ENCODE results near the gene SAMD13.

The SAMD13 gene

DNA sequence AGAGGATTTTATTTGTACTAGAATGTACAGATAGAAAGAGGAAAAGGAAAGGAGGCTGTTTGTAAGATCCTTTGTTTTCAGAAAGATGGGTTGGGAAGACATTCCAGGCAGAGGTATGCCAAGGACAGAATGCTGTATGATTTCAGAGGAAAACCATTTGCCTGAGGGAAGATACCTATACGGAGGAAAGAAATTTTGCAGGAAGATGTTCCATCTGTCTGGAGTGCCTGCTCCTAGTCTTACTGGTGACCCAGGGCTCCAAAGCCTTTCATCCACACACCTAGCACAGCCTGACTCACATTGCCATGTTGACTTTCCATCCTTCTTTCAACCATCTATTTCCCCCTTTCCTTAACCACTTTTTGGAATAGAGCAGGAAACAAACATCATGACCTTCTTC lies 18.2 kb downstream of the SAMD13 start:
- TF ChIP-seq, protein P1, sequence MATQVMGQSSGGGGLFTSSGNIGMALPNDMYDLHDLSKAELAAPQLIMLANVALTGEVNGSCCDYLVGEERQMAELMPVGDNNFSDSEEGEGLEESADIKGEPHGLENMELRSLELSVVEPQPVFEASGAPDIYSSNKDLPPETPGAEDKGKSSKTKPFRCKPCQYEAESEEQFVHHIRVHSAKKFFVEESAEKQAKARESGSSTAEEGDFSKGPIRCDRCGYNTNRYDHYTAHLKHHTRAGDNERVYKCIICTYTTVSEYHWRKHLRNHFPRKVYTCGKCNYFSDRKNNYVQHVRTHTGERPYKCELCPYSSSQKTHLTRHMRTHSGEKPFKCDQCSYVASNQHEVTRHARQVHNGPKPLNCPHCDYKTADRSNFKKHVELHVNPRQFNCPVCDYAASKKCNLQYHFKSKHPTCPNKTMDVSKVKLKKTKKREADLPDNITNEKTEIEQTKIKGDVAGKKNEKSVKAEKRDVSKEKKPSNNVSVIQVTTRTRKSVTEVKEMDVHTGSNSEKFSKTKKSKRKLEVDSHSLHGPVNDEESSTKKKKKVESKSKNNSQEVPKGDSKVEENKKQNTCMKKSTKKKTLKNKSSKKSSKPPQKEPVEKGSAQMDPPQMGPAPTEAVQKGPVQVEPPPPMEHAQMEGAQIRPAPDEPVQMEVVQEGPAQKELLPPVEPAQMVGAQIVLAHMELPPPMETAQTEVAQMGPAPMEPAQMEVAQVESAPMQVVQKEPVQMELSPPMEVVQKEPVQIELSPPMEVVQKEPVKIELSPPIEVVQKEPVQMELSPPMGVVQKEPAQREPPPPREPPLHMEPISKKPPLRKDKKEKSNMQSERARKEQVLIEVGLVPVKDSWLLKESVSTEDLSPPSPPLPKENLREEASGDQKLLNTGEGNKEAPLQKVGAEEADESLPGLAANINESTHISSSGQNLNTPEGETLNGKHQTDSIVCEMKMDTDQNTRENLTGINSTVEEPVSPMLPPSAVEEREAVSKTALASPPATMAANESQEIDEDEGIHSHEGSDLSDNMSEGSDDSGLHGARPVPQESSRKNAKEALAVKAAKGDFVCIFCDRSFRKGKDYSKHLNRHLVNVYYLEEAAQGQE (IDR thresholded peaks at IDR 0.05; ENCODE audit: insufficient replicate concordance, low read depth), result no peak
- TF ChIP-seq POLR2AphosphoS5 (IDR thresholded peaks at IDR 0.05; ENCODE audit: low read depth), result no peak
- H3K27me3 ChIP-seq (ENCODE audit: insufficient read depth, poor library complexity, severe bottlenecking), result no peaks in the 10 kb centered on the region
- no peak overlapping the region for H3K27ac ChIP-seq (replicated peaks)
- no peak overlapping the region for H3K4me3 ChIP-seq (replicated peaks; ENCODE audit: insufficient read depth, low read length)
- no peak for DNase-seq (ENCODE audit: low read depth in 1 of 2, low spot score in 1 of 2)

DNA sequence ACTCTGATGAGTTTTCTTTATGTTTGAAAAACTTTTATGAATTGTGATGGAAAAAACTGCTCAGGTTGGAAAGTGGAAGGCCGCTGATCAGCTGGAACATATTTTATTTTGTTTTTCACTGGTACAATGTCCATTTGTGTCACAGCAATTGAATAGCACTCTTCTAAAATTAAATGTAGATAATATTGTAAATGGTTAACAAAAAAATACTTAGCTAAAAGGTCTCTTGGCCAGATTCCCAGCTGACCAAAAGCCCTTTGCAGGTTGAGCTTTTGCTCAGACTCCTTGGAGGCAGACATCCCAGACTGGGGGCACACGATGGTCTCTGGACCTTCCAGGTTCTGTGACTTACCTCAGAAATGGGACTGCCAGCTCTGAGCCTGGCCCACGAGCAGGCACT lies 26.3 kb downstream of the SAMD13 start:
- Histone ChIP-seq H3K27me3 (ENCODE audit: insufficient read depth, poor library complexity, severe bottlenecking) (no peaks in the 10 kb centered on the region), H3K4me3 (replicated peaks; ENCODE audit: insufficient read depth, low read length) (no peak overlapping the region), H3K27ac (replicated peaks) (no peak overlapping the region)
- TF ChIP-seq GABPA (IDR thresholded peaks at IDR 0.05; ENCODE audit: low read depth) (no peak), POLR2AphosphoS5 (IDR thresholded peaks at IDR 0.05; ENCODE audit: low read depth) (no peak), SPI1 (IDR thresholded peaks at IDR 0.05; ENCODE audit: borderline replicate concordance, low read depth) (no peak)
- TF ChIP-seq, protein P2, sequence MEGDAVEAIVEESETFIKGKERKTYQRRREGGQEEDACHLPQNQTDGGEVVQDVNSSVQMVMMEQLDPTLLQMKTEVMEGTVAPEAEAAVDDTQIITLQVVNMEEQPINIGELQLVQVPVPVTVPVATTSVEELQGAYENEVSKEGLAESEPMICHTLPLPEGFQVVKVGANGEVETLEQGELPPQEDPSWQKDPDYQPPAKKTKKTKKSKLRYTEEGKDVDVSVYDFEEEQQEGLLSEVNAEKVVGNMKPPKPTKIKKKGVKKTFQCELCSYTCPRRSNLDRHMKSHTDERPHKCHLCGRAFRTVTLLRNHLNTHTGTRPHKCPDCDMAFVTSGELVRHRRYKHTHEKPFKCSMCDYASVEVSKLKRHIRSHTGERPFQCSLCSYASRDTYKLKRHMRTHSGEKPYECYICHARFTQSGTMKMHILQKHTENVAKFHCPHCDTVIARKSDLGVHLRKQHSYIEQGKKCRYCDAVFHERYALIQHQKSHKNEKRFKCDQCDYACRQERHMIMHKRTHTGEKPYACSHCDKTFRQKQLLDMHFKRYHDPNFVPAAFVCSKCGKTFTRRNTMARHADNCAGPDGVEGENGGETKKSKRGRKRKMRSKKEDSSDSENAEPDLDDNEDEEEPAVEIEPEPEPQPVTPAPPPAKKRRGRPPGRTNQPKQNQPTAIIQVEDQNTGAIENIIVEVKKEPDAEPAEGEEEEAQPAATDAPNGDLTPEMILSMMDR (IDR thresholded peaks at IDR 0.05; ENCODE audit: insufficient read depth, low read length), result no peak
- TF ChIP-seq, protein P1 (IDR thresholded peaks at IDR 0.05; ENCODE audit: insufficient replicate concordance, low read depth), result no peak
- DNase-seq (ENCODE audit: low read depth in 1 of 2, low spot score in 1 of 2), result no peak

GRCh38 chr1:84330125-84330984 lies 28.8 kb downstream of the SAMD13 start:
- no peak for DNase-seq (ENCODE audit: low read depth in 1 of 2, low spot score in 1 of 2)
- TF ChIP-seq, protein P1 (IDR thresholded peaks at IDR 0.05; ENCODE audit: insufficient replicate concordance, low read depth), result no peak
- TF ChIP-seq GABPA (IDR thresholded peaks at IDR 0.05; ENCODE audit: low read depth), result no peak
- no peak for TF ChIP-seq SPI1 (IDR thresholded peaks at IDR 0.05; ENCODE audit: borderline replicate concordance, low read depth)
- no peak for TF ChIP-seq POLR2AphosphoS5 (IDR thresholded peaks at IDR 0.05; ENCODE audit: low read depth)
- TF ChIP-seq, protein P2 (IDR thresholded peaks at IDR 0.05; ENCODE audit: insufficient read depth, low read length), result no peak
- H3K4me3 ChIP-seq (replicated peaks; ENCODE audit: insufficient read depth, low read length), result no peak overlapping the region

More at GRCh38 chr1:84330125-84330984, 28.8 kb downstream of the SAMD13 start:
- Histone ChIP-seq H3K27me3 (ENCODE audit: insufficient read depth, poor library complexity, severe bottlenecking) (no peaks in the 10 kb centered on the region), H3K27ac (replicated peaks) (no peak overlapping the region)
